K562 (cell line): ENCODE measurements around the gene PHLDA3. TPM values are rescaled to one million over a fixed set of nuclear protein-coding genes. Genes with fewer than 3 reads are reported as not detected.

ENCODE experiments used
- ATAC-seq: fragments of 200-7000 bp; cut with Tn5 transposase; 3 replicates; pipeline ENCODE4 v1.9.1; 2020; ENCODE audit warnings: moderate library complexity
- BruUV-seq: library from RNA; stranded (reverse); fragments of 400-500 nt; replicated peaks from 2 replicates; lab custom pipeline; 2021; lab: Mats Ljungman, UMichigan
- CTCF ChIA-PET: fragments of 300-600 bp; formaldehyde crosslinking; extraction: SDS; loops from one replicate; lab custom pipeline; 2021; ENCODE audit warnings: low intra/inter-chr PET ratio; lab: Yijun Ruan, JAX
- POLR2A ChIA-PET: fragments of 300-600, 350-650 bp; sonication (Branson Sonifier 250); formaldehyde crosslinking; extraction: SDS; loops from one replicate; lab custom pipeline; 2021; ENCODE audit warnings: antibody characterized with exemption, inconsistent platforms; lab: Yijun Ruan, JAX
- DNase-seq, 4 experiments: peaks; one replicate each; pipeline versions ENCODE4 v3.0.0 to v3.0.0-alpha.2; 2011 to 2018; ENCODE audit warnings: low spot score in 3 of 4, mixed read lengths in 3 of 4; ENCODE audit errors: extremely low read depth in 1 of 4
- FAIRE-seq: peaks from 2 replicates; lab custom pipeline; 2011; peaks lifted over from hg19 to GRCh38; lab: Jason Lieb, UNC
- H2AFZ ChIP-seq: 2 replicates; pipeline ENCODE4 v1.6.0; 2011; ENCODE audit warnings: low read depth, low read length, control low read depth, inconsistent platforms
- H3K27ac ChIP-seq: fragments of 200-600 bp; 3 replicates; pipeline ENCODE4 v1.8.0; 2011; ENCODE audit warnings: low read depth, mild to moderate bottlenecking, control low read depth, inconsistent platforms, low read length, moderate library complexity, mixed read lengths; ENCODE audit errors: extremely low read depth
- H3K27me3 ChIP-seq, 2 experiments: fragments of 300-600 bp in 1 of 2; 2 replicates in 1 of 2; 3 replicates in 1 of 2; pipeline versions ENCODE4 v1.6.0 to v1.8.0; 2011; ENCODE audit warnings: inconsistent platforms in 2 of 2, low read length in 2 of 2, mild to moderate bottlenecking in 1 of 2, mixed read lengths in 1 of 2, moderate library complexity in 1 of 2; ENCODE audit not compliant: control insufficient read depth in 2 of 2, insufficient read depth in 2 of 2
- H3K36me3 ChIP-seq: fragments of 300-600 bp; 3 replicates; pipeline ENCODE4 v1.8.0; 2011; ENCODE audit warnings: mild to moderate bottlenecking, low read length, inconsistent platforms; ENCODE audit not compliant: control insufficient read depth, insufficient read depth
- H3K4me1 ChIP-seq, 2 experiments: fragments of 200-600 bp in 1 of 2; replicated peaks in 1 of 2; 2 replicates in 1 of 2; 3 replicates in 1 of 2; pipeline versions ENCODE4 v1.5.1 to v1.8.0; 2011; ENCODE audit warnings: inconsistent platforms in 2 of 2, low read length in 2 of 2, mild to moderate bottlenecking in 1 of 2, mixed read lengths in 1 of 2, moderate library complexity in 1 of 2; ENCODE audit not compliant: control insufficient read depth in 2 of 2, insufficient read depth in 2 of 2
- H3K4me2 ChIP-seq: 2 replicates; pipeline ENCODE4 v1.6.1; 2011; ENCODE audit warnings: low read length, control low read depth, inconsistent platforms, mixed read lengths; ENCODE audit not compliant: insufficient read depth
- H3K4me3 ChIP-seq: fragments of 200-600 bp; sonication (generic), shearing (Covaris generic); 2 replicates; pipeline ENCODE4 v1.5.1; 2016; ENCODE audit warnings: control low read depth, inconsistent platforms
- H3K79me2 ChIP-seq: fragments of 200-600 bp; 3 replicates; pipeline ENCODE4 v1.8.0; 2011; ENCODE audit warnings: low read length, inconsistent platforms; ENCODE audit not compliant: control insufficient read depth, insufficient read depth
- H3K9ac ChIP-seq, 2 experiments: 2 replicates each; pipeline versions ENCODE4 v1.6.0 to v1.6.1; 2011; ENCODE audit warnings: low read depth in 2 of 2, low read length in 2 of 2, control low read depth in 1 of 2, inconsistent platforms in 1 of 2, mild to moderate bottlenecking in 1 of 2, mixed read lengths in 1 of 2; ENCODE audit not compliant: insufficient read depth in 1 of 2
- H3K9me1 ChIP-seq: one replicate; pipeline ENCODE4 v1.6.0; 2011; ENCODE audit warnings: inconsistent platforms, mild to moderate bottlenecking, low read length, moderate library complexity; ENCODE audit not compliant: control insufficient read depth, insufficient read depth
- H3K9me3 ChIP-seq: replicated peaks from 2 replicates; pipeline ENCODE4 v1.5.1; 2011; ENCODE audit warnings: low read depth, low read length, inconsistent platforms; ENCODE audit not compliant: control insufficient read depth, insufficient read depth
- H4K20me1 ChIP-seq: replicated peaks from 2 replicates; pipeline ENCODE4 v1.6.1; 2011; ENCODE audit warnings: low read length, inconsistent platforms, mixed read lengths; ENCODE audit not compliant: control insufficient read depth, insufficient read depth
- ATF1 ChIP-seq, 2 experiments: fragments of 450-650 bp in 1 of 2; IDR thresholded peaks; 2 replicates each; pipeline ENCODE4 v1.6.1; 2016; ENCODE audit warnings: missing compliant biosample characterization in 1 of 2, missing genetic modification characterization in 1 of 2
- ATF6 ChIP-seq: sonication (generic); formaldehyde crosslinking; IDR thresholded peaks from 2 replicates; pipeline ENCODE4 v1.4.0; 2020; ENCODE audit warnings: mild to moderate bottlenecking, missing genetic modification reagents
- NR4A1 ChIP-seq, 2 experiments: fragments of 250-450 bp in 1 of 2; fragments of 450-650 bp in 1 of 2; sonication (Bioruptor Pico) in 1 of 2; IDR thresholded peaks; 2 replicates each; pipeline versions ENCODE4 v1.4.0 to v1.6.1; 2016 to 2020; ENCODE audit warnings: mild to moderate bottlenecking in 2 of 2, missing compliant biosample characterization in 1 of 2, missing genetic modification characterization in 1 of 2, moderate library complexity in 1 of 2
- NRF1 ChIP-seq, 2 experiments: fragments of 450-650 bp; IDR thresholded peaks in 1 of 2; conservative IDR thresholded peaks in 1 of 2; 2 replicates each; pipeline ENCODE4 v1.6.1; 2014; ENCODE audit warnings: mild to moderate bottlenecking in 2 of 2
- YY1 ChIP-seq, 3 experiments: IDR thresholded peaks; 2 replicates each; pipeline ENCODE4 v1.6.1; 2011; ENCODE audit warnings: low read length in 2 of 3, mild to moderate bottlenecking in 2 of 3, moderate library complexity in 2 of 3, borderline replicate concordance in 1 of 3, control low read depth in 1 of 3, low read depth in 1 of 3; ENCODE audit not compliant: insufficient read depth in 3 of 3, insufficient replicate concordance in 2 of 3, control insufficient read depth in 1 of 3, insufficient read length in 1 of 3; ENCODE audit errors: extremely low read depth in 1 of 3
- ZNF408 ChIP-seq: fragments of 250-450 bp; sonication (Bioruptor Pico); IDR thresholded peaks from 2 replicates; pipeline ENCODE4 v1.4.0; 2020; ENCODE audit warnings: low read depth, mild to moderate bottlenecking, moderate library complexity
- WGBS: fragments of 100-300 bp; shearing (Covaris generic); methylation state at CpG from one replicate; pipeline ENCODE4 v1.1.6; 2016; ENCODE audit warnings: low coverage, mixed read lengths; ENCODE audit not compliant: insufficient coverage; ENCODE audit errors: missing lambda C conversion rate; 5-methylcytosine and 5-hydroxymethylcytosine counted together
- in situ Hi-C: fragments of 300-500 bp; cut with MboI; formaldehyde crosslinking; loops from 4 replicates; pipeline ENCODE4 v1.15.0; 2018; ENCODE audit warnings: inconsistent platforms, mixed read lengths
- intact Hi-C: fragments of 100-400 bp; cut with micrococcal nuclease; formaldehyde crosslinking; loops from 2 replicates; pipeline ENCODE4 v1.14.2; 2022
- polyA plus RNA-seq, 8 experiments: library from polyadenylated mRNA; depleted of rRNA in 4 of 8; stranded (reverse) in 5 of 8; unstranded in 3 of 8; fragments of >200 nt; fragmentation: Nextera tagmentation in 2 of 8; fragmentation: Illumina TruSeq in 1 of 8; extraction: Ambion mirVana in 2 of 8; extraction: Trizol in 1 of 8; gene quantifications; 2 replicates each; pipeline versions ENCODE4 v1.2.1 to v1.2.3, GENCODE V29; 2011 to 2014; ENCODE audit warnings: inconsistent platforms in 1 of 8, missing spikeins in 1 of 8
- total RNA-seq, 7 experiments: library from RNA; depleted of rRNA in 6 of 7; stranded (reverse); fragments of >200 nt in 6 of 7; fragmentation: Illumina TruSeq in 2 of 7; extraction: Trizol in 2 of 7; gene quantifications; 2 replicates each; pipeline versions ENCODE4 v1.2.1 to v1.2.3, GENCODE V29; 2011 to 2021; ENCODE audit warnings: low replicate concordance in 1 of 7

The PHLDA3 gene
- total and polyA plus RNA-seq, 9 of the 15 experiments (the other 6 are each of a cell fraction or from before 2014, with no cell fraction given): 0.11 to 0.27 TPM; not detected in 7

DNA sequence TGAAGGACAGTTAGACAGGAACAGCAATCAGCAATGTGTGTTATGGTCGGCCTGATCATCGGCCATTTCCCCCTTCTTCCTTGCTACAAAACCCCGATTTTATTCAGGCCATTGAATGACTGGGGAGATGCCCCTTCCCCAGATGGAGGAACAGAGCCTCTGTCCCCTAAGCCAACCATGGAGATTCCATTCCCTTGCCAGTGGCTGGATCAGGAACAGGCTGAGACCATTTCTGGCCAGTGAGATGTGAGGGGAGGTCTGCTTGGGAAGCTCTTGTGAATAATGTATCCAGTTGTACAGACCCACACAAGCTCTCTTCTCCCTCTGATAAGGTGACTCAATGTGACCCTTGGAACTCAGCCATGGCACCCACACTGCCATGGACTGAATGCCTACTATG, 30.2 kb upstream of the PHLDA3 start (continued):
- no peak for TF ChIP-seq ATF1 (CRISPR knock-in tag; IDR thresholded peaks at IDR 0.05)
- no peak for TF ChIP-seq ATF1 (tag; IDR thresholded peaks at IDR 0.05)
- TF ChIP-seq ZNF408 (CRISPR knock-in tag): no peak
- TF ChIP-seq NR4A1 (CRISPR knock-in tag; IDR thresholded peaks at IDR 0.05): no peak
- no peak for TF ChIP-seq NR4A1 (tag; IDR thresholded peaks at IDR 0.05)

- no peaks in the 10 kb centered on the region for H3K79me2 ChIP-seq
- POLR2A ChIA-PET: interaction anchor here (0.7 to 1.2 kb wide), 5 partner anchors 8 to 53 kb away, joined by 3 to 5 read pairs (median 4); no protein-coding TSS in a partner anchor
- intact Hi-C loops: no loop called here
Observed at GRCh38 chr1:201498621-201499020, 29.6 kb upstream of the PHLDA3 start.

More at GRCh38 chr1:201498621-201499020, 29.6 kb upstream of the PHLDA3 start:
- WGBS: 25% methylated on average over 8 of the region's 8 CpGs
- no TSS peak for BruUV-seq
- Histone ChIP-seq H3K9me1 (no peaks in the 10 kb centered on the region), H3K27ac (no peak overlapping the region), H3K9me3 (no peaks in the 10 kb centered on the region), H3K9ac (no peak overlapping the region), H3K36me3 (no peaks in the 10 kb centered on the region), H3K4me1 (no peaks in the 10 kb centered on the region; a peak in 2 of 5 replicates), H3K4me3 (no peak overlapping the region), H2AFZ (no peak overlapping the region), H3K27me3 (peaks cover 0 to 20% of the 10 kb centered on the region in 2 experiments; a peak in 1 of 5 replicates), H4K20me1 (no peaks in the 10 kb centered on the region), H3K4me2 (no peak overlapping the region)
- in situ Hi-C loops: no loop called here
- CTCF ChIA-PET: no interaction called here
- DNase-seq (no peak), ATAC-seq (peak; percentile 50), FAIRE-seq (no peak)
- peak in 1 of 3 experiments; percentile 21 for TF ChIP-seq YY1 (IDR thresholded peaks at IDR 0.05; ENCODE audit: borderline replicate concordance in 1 of 3, control insufficient read depth in 1 of 3, extremely low read depth in 1 of 3, insufficient read depth in 3 of 3, insufficient read length in 1 of 3, insufficient replicate concordance in 2 of 3, low read depth in 1 of 3, low read length in 2 of 3)
- TF ChIP-seq NRF1 (conservative IDR thresholded peaks at IDR 0.05 in 1 of 2, IDR thresholded peaks at IDR 0.05 in 1 of 2): no peak
- no peak for TF ChIP-seq ATF6
